Nephron progenitor cell (in vitro differentiated cells): Measurements from ENCODE around the gene TLR3.

ENCODE experiments used
- DNase-seq: peaks from one replicate; pipeline ENCODE4 v3.0.0; 2021
- H3K27ac Mint-ChIP-seq: 2 replicates; pipeline ENCODE4 v1.8.0; 2021; ENCODE audit warnings: mild to moderate bottlenecking, moderate library complexity, mixed read lengths
- H3K27me3 Mint-ChIP-seq: 2 replicates; pipeline ENCODE4 v1.8.0; 2021; ENCODE audit warnings: mild to moderate bottlenecking, low read depth, mixed read lengths; ENCODE audit not compliant: poor library complexity
- H3K36me3 Mint-ChIP-seq: 2 replicates; pipeline ENCODE4 v1.8.0; 2021; ENCODE audit warnings: low read depth, mixed read lengths
- H3K4me1 Mint-ChIP-seq: 2 replicates; pipeline ENCODE4 v1.8.0; 2021; ENCODE audit warnings: mixed read lengths
- H3K4me3 Mint-ChIP-seq: 2 replicates; pipeline ENCODE4 v1.8.0; 2021; ENCODE audit warnings: mild to moderate bottlenecking, moderate library complexity, mixed read lengths
- H3K9me3 Mint-ChIP-seq: 2 replicates; pipeline ENCODE4 v1.8.0; 2021; ENCODE audit warnings: mild to moderate bottlenecking, moderate library complexity, mixed read lengths
- TF ChIP-seq, protein P1 (sequence below): fragments of 200-600 bp; sonication (generic); IDR thresholded peaks from 2 replicates; pipeline ENCODE4 v1.5.0; 2021; ENCODE audit warnings: antibody characterized with exemption

Gene TLR3

DNA sequence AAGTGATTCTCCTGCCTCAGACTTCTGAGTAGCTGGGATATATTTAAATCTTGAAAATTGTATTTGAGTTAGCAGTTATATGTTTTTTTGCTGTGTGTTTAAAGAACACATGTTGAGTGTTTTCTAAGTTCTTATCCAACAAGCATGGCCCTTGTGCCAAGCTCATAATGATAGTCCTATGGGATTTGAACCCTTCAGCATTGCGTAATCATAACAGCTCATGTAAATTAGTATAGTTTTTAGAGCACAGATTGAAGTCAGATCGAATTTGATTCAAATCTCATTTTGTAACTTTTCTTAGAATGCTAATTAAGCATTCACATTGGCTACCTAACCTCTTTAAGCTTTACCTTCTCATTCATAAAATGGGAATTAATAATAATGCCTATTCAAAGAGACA, 47.7 kb downstream of the TLR3 start:
- H3K4me3 Mint-ChIP-seq = peak overlapping the region; percentile 80
- no peaks in the 10 kb centered on the region for H3K27me3 Mint-ChIP-seq
- H3K27ac Mint-ChIP-seq = no peak overlapping the region
- TF ChIP-seq, protein P1, sequence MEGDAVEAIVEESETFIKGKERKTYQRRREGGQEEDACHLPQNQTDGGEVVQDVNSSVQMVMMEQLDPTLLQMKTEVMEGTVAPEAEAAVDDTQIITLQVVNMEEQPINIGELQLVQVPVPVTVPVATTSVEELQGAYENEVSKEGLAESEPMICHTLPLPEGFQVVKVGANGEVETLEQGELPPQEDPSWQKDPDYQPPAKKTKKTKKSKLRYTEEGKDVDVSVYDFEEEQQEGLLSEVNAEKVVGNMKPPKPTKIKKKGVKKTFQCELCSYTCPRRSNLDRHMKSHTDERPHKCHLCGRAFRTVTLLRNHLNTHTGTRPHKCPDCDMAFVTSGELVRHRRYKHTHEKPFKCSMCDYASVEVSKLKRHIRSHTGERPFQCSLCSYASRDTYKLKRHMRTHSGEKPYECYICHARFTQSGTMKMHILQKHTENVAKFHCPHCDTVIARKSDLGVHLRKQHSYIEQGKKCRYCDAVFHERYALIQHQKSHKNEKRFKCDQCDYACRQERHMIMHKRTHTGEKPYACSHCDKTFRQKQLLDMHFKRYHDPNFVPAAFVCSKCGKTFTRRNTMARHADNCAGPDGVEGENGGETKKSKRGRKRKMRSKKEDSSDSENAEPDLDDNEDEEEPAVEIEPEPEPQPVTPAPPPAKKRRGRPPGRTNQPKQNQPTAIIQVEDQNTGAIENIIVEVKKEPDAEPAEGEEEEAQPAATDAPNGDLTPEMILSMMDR = no peak
- H3K36me3 Mint-ChIP-seq = no peaks in the 10 kb centered on the region
- no peaks in the 10 kb centered on the region for H3K4me1 Mint-ChIP-seq
- no peak for DNase-seq
- peaks cover 7% of the 10 kb centered on the region for H3K9me3 Mint-ChIP-seq

DNA sequence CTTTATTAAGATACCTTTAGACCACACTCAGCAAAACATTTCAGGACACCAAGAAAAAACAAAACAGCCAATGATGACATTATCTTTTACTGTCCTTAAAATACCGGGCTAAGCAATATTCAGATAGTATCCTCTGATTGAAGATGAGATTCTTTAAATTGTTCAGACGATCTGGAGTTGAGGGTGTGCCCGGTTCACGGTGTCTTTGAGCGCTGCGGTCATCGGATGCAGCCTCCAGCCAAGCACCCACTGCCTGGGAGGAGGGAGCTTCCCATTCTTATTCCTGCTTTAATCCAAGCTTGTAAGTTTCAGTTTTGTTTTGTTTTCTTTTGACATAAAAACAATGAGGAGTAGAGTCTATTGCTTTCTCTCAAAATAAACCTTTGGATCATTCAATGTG, 49.6 kb downstream of the TLR3 start:
- TF ChIP-seq, protein P1 = no peak
- H3K27me3 Mint-ChIP-seq = no peaks in the 10 kb centered on the region
- H3K36me3 Mint-ChIP-seq = no peaks in the 10 kb centered on the region
- H3K27ac Mint-ChIP-seq = no peak overlapping the region
- no peaks in the 10 kb centered on the region for H3K4me1 Mint-ChIP-seq
- no peak overlapping the region for H3K4me3 Mint-ChIP-seq
- DNase-seq = no peak
- peaks cover 7% of the 10 kb centered on the region for H3K9me3 Mint-ChIP-seq

DNA sequence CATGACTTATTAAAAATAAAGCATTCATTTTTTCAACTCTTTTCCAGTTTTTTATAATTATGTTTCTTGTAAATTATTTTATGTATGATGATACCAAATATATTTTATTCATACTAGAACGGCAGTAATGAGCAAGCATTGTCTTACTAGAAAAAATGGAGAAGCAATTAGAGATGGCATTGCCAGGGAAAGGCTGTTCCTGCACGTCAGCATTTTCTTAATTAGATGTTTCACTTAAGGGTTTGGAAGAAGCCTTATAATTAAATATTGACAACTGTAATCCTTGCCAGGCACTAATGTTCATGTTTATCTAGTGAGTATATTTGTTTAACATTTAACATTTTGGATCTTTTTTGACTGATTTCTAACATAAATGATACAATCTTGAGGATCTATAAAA, 52.1 kb downstream of the TLR3 start:
- no peak overlapping the region for H3K27ac Mint-ChIP-seq
- no peak overlapping the region for H3K4me3 Mint-ChIP-seq
- peaks cover 13% of the 10 kb centered on the region for H3K9me3 Mint-ChIP-seq
- DNase-seq = no peak
- H3K36me3 Mint-ChIP-seq = no peaks in the 10 kb centered on the region
- TF ChIP-seq, protein P1 = no peak
- H3K4me1 Mint-ChIP-seq = no peaks in the 10 kb centered on the region
- no peaks in the 10 kb centered on the region for H3K27me3 Mint-ChIP-seq

DNA sequence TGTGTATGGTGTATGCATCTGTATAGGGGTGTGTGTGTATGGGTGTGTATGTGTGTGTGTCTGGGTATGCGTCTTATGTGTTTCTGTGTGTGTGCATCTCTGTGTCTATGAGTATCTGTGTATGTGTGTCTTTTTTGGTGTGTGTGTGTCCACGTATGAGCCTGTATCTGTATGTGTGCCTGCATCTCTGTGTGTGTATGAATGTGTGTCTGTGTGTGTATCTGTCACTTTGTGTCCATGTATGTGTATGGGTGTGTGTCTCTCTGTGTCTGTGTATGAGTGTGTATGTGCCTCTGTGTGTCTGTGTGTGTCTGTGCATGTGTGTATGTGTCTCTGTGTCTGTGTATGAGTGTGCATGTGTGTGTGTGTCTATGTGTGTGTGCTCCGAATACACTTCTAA, 59.9 kb downstream of the TLR3 start:
- TF ChIP-seq, protein P1 = no peak
- Mint-ChIP-seq H3K4me1 (peaks cover 13% of the 10 kb centered on the region), H3K27ac (no peak overlapping the region), H3K27me3 (peaks cover 4% of the 10 kb centered on the region), H3K4me3 (no peak overlapping the region), H3K9me3 (peaks cover 6% of the 10 kb centered on the region), H3K36me3 (no peaks in the 10 kb centered on the region)
- DNase-seq = no peak

DNA sequence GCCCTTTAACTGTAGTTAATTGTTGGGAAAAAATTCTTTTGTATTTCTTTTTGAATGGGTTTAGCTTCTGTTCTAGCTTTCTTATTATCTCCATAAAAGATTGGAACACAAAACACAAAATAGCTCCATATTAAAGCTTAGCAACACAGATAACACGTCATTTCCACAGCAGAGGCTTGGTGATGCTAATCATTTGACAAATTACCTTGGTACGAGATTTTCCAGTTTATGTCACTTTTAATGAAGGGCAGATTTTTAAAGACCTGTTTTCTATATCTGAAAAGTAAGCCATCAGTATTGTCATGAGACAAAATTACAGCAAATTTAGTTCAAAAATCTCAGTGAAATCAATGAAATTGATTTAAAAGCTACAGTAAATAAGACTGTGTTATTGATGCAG, 63.0 kb downstream of the TLR3 start:
- Mint-ChIP-seq H3K36me3 (no peaks in the 10 kb centered on the region), H3K4me3 (no peak overlapping the region), H3K27me3 (peaks cover 6% of the 10 kb centered on the region), H3K27ac (no peak overlapping the region), H3K4me1 (peaks cover 13% of the 10 kb centered on the region), H3K9me3 (no peaks in the 10 kb centered on the region)
- TF ChIP-seq, protein P1 = no peak
- no peak for DNase-seq

DNA sequence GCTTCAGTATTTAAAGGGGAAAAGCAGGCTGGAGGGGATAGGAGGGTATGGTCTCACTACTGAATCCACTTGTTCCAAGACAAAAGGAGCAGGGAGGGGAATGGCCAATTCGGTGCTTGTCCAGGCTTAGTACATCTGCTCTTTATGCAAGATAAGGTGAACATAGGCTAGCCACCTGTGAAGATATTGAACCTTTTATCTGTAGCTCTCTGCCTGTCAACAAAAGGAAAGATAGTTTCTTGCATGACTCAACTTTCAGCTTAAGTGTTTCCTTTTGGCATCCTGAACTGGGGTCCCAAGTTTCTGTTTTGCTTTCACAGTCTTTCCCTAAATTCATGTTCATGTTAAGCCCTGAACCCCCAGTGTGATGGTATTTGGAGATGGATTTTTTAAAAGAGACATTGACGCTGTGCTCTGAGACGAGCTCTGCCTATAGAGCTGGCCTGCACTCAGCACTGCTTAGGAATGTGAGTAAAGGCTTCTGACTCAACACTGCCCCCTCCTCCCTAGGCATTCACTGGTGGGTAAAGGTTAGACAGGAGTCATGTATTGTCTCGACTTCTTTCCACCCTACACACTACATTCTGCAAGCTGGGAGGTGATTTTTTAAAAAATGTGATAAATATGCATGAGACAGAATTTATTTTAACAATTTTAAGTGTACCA, 63.8 kb downstream of the TLR3 start:
- no peaks in the 10 kb centered on the region for H3K9me3 Mint-ChIP-seq
- no peak overlapping the region for H3K27ac Mint-ChIP-seq
- no peaks in the 10 kb centered on the region for H3K36me3 Mint-ChIP-seq

More for the DNA sequence above, 63.8 kb downstream of the TLR3 start:
- Mint-ChIP-seq H3K4me3 (no peak overlapping the region), H3K4me1 (peaks cover 13% of the 10 kb centered on the region), H3K27me3 (peaks cover 6% of the 10 kb centered on the region)
- DNase-seq = peak; percentile 41
- TF ChIP-seq, protein P1 = peak; percentile 21
